Gastrocnemius medialis (tissue), 4 donors: ENCODE data around the gene SRR.

Experiments used
- CTCF ChIP-seq, 5 experiments: fragments of 450-650 bp in 3 of 5; fragments of 200-600 bp in 2 of 5; sonication (generic) in 2 of 5; IDR thresholded peaks in 4 of 5; conservative IDR thresholded peaks in 1 of 5; 1 replicate in 4 of 5; 2 replicates in 1 of 5; pipeline ENCODE4 v1.5.1; 2016 to 2019; ENCODE audit warnings: antibody characterized with exemption in 5 of 5, mild to moderate bottlenecking in 3 of 5, moderate library complexity in 3 of 5
- POLR2A ChIP-seq, 2 donors: fragments of 450-650 bp; IDR thresholded peaks; one replicate each; pipeline ENCODE4 v1.6.1; 2017; ENCODE audit warnings: antibody characterized with exemption in 2 of 2, mild to moderate bottlenecking in 2 of 2, moderate library complexity in 2 of 2

GRCh38 chr17:2279707-2280106 is 24.0 kb upstream of the SRR start:
- TF ChIP-seq CTCF (IDR thresholded peaks at IDR 0.05 in 4 of 5, conservative IDR thresholded peaks at IDR 0.05 in 1 of 5) = no peak
- TF ChIP-seq POLR2A (IDR thresholded peaks at IDR 0.05) = no peak
